Left ventricle myocardium superior (tissue), 1 donor: ENCODE results near the gene KLK5. TPM values are rescaled to one million over a fixed set of nuclear protein-coding genes. Genes with fewer than 3 reads are reported as not detected.
A peak's percentile ranks its signal among the peaks of the same experiment; 100 is the strongest.

Source experiments
- ATAC-seq: fragments of 200-7000 bp; cut with Tn5 transposase; one replicate; pipeline ENCODE4 v1.9.1; 2020; ENCODE audit warnings: mild to moderate bottlenecking, moderate library complexity
- DNase-seq: peaks from one replicate; pipeline ENCODE4 v3.0.0-alpha.2; 2020
- intact Hi-C: fragments of 100-400 bp; cut with micrococcal nuclease; formaldehyde crosslinking; loops from one replicate; pipeline ENCODE4 v1.11.0; 2022
- total RNA-seq: library from RNA; stranded (reverse); fragmentation: NEBNext Ultra II Directional; extraction: Animal tissue kit (Norgen Biotek cat#: 25700); gene quantifications from one replicate; pipeline ENCODE4 v1.2.1, GENCODE V29; 2021
- donor health status: DM: no; HTN: yes; CAD: no; lungs with severe emphysema.

KLK5 gene
- total RNA-seq, 1 donor from 2014 or later: not detected

DNA sequence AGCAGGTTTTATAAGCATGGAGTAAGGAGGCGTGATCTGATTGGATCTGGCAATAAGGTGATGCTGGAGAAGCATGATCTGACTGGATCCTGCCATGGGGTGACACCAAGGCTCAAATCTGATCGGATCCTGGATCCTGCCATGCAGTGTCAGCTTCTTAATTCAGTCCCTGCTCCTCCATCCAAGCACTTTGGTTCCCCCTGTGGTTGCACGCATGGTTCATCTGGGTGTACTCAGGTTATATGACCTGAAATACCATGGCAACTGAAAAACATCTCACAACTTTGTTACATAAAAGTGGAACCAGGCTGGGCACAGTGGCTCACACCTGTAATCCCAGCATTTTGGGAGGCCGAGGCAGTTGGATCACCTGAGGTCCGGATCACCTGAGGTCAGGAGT lies 24.0 kb downstream of the KLK5 start:
- DNase-seq (no peak), ATAC-seq (no peak)
- intact Hi-C loops: no loop called here

- no peak for ATAC-seq
- no peak for DNase-seq
- intact Hi-C loops: no loop called here
These were observed 26.7 kb downstream of the KLK5 start for GRCh38 chr19:50926144-50926543.

DNA sequence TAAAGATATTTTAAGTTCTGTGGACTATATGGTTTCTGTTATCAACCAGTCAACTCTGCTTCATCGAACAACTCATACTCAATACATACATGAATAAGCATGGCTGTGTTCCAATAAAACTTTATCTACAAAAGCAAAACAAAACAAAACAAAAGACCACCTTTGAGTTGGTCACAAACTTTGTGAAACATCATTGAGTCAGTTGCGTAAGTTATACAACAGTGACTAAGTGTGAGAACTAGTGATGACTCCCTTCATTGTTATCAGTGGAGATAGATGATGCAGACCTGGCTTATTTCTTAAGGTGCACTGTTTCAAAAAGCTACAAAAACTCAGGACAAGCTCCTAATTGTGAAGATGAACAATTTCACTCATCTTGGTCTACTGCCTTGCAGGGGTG lies 27.1 kb downstream of the KLK5 start:
- no peak for ATAC-seq
- DNase-seq: no peak
- intact Hi-C loops: no loop called here

GRCh38 chr19:50924586-50924985 lies 28.3 kb downstream of the KLK5 start:
- no peak for ATAC-seq
- intact Hi-C loops: no loop called here
- no peak for DNase-seq

DNA sequence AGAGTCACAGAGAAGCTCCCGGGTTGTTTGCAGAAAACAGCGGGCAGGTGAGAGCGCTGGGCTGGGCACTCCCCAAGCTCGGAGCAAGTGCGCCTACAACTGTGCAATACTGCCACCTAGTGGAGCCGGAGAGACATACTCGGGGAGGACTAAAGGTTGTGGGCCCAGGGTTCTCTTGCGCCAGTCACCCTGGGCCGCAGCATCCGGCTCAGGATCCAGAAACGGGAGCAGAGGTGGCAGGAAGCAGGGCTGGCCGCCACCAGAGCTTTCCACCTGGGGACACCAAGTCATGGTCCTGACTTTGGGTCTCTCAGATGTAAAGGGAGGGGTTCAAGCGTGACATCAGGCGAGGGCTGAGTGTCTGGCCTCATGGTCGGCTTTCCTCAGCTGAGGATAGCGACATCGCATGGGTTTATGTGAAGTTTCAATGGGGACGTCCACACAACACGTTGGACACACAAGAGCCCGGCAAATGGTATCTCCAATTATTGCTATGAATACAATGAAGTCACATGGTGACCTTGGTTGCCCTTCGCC lies 30.5 kb downstream of the KLK5 start:
- DNase-seq: peak; percentile 62
- intact Hi-C loops: no loop called here

GRCh38 chr19:50921426-50922316 lies 31.2 kb downstream of the KLK5 start:
- intact Hi-C loops: no loop called here
- DNase-seq (no peak), ATAC-seq (no peak)

More for the DNA sequence above, 30.5 kb downstream of the KLK5 start:
- ATAC-seq: peak; percentile 93

GRCh38 chr19:50916069-50916468 lies 36.8 kb downstream of the KLK5 start:
- intact Hi-C loops: no loop called here
- ATAC-seq (no peak), DNase-seq (no peak)

DNA sequence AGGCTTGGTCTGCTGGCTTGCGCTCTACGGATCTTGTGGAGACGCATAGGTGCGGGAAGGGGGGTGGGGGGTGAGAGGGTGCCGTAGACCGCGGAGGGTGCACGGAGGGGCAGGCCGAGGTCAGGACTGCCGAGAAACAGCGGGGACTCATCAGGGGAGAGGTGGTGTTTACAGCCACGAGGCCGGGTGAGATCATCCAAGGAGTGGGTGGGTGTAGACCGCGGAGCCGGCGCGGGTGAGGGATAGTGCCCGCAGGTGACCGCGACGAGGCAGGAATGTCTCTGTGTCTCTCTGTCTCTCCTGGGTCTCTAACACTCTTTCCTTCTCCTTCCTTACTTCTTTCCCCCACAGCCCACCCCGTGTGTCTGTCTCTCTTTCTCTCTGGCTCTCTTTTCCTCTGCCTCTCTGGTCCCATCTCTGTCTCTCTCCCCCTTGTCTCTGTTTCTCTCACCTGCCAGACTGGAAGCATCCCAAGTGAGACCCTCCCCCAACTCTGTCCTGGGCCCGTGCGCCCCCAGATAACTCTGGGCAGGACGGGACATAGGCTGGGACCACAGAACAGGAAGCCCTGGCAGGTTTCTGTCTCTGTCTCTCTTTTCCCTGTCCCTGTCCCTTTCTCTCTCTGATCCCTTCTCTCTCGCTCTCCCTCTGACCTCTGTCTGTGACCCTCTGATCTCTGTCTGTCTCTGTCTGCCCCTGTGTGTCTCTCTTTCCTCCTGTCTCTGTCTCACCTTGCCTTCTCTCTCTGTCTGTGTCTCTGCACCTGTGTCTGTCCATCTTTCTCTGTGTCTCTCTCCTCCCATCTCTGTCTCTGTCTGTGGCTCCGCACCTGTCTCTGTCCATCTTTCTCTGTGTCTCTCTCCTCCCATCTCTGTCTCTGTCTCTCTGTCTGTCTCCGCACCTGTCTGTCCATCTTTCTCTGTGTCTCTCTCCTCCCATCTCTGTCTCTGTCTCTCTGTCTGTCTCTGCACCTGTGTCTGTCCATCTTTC lies 39.8 kb downstream of the KLK5 start:
- DNase-seq (no peak), ATAC-seq (no peak)
- intact Hi-C loops: no loop called here

- no peak for ATAC-seq
- no peak for DNase-seq
- intact Hi-C loops: no loop called here
These were observed 40.7 kb downstream of the KLK5 start for GRCh38 chr19:50912102-50912599.

DNA sequence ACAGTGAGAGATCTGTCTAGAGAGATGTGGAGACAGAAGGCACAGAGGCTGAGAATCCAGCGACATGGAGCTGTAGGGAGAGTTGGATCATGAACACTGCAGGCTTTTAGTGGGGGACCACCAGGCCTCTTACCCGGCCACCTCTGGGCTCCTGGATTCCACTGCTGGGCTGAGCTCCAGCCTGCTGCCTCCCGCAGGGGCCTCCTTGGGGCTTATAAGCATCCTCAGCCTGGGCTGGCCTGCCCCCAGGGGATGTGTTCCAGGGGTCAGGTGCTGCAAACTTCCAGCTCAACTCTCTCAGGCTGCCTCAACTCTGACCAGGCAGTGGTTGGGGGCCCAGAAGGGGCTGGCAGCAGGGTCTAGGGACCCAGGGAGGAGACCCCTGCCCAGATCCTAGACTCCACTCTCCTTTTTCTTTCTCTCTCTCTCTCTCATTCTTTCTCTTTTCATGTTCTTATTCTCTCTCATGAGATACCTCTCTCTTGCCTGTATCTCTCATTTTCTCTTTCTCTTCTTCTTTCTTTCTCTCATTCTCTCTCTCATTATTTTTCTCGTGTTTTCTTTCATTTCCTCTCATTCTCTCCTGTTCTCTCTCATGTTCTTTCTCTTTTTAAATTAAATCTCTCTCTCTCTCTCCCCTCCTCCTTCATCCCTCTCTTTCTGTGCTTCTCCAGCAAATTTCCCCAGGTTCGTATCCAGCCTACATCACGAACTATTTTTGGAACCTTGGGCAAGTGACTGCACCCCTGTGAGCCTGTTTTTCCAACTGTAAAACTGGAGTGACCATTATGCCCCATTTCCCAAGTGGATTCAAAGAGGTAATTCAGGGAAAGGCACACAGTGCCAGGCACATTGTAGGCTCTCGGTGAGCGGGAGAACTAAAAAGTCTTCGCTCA lies 41.4 kb downstream of the KLK5 start, which contains the start of gene KLK4:
Gene KLK4 (minus strand): TSS at position 190 of the 896 bp plus-strand sequence. CDS start 657 bp downstream, outside the sequence.
- intact Hi-C loops: no loop called here
- ATAC-seq: no peak
- DNase-seq: no peak

DNA sequence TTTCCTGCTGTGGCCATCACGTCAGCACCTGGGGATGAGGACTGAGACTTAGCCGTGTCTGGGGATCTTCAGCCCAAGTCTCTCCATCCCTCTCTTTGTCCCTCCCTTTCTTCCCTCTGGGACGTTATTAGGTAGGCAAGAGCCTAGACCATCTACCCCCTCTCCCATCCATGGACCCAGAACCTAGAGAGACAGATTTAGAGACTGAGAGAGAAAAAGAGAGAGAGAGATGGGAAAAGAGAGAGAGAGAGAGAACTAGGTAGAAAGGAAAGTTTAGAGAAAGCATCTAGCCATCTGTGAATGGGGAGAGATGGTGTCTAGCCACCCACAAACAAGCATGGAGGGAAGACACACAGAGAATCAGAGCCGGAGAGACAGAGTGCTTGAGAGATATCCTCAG lies 42.1 kb downstream of the KLK5 start:
- no peak for DNase-seq
- no peak for ATAC-seq
- intact Hi-C loops: no loop called here

GRCh38 chr19:50909240-50910070 lies 43.4 kb downstream of the KLK5 start:
- DNase-seq: no peak
- ATAC-seq: no peak

GRCh38 chr19:50908336-50908735 lies 44.5 kb downstream of the KLK5 start:
- DNase-seq: no peak
- intact Hi-C loops: no loop called here
- no peak for ATAC-seq

More at GRCh38 chr19:50909240-50910070, 43.4 kb downstream of the KLK5 start:
- intact Hi-C loops: no loop called here

DNA sequence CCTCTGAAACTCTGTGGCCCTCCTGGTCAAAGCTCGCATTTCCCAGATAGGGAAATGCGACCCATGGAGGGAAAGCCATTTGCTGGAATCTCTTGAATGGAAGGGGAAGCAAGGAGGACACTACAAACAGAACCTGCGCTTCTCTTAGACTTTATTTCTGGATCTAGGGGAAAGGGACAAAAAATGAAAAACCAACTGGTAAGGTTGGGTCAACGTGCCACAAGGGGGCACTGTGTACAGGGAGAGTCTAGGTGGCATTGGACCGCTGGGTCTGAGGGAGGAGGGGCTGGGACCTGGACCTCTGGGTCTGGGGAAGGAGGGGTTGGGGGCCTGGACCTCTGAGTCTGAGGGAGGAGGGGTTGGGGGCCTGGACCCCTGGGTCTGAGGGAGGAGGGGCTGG lies 46.6 kb downstream of the KLK5 start:
- DNase-seq (no peak), ATAC-seq (no peak)
- intact Hi-C loops: no loop called here

DNA sequence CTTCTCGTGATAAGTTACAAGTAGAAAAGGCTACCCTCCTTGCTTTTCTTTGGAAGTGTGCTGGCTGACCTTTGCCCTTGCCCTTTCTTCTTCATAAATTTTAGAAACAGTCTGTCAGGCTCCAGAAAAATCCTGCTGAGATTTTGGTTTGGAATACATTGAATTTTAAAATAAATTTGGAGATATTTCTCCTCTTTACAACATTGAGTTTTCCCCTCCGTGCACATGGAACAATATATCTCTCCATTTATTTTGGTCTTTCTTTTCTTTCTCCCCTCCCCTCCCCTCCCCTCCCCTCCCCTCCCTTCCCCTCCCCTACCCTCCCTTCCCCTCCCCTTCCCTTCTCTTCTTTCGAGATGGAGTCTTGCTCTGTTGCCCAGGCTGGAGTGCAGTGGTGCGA lies 50.2 kb downstream of the KLK5 start:
- no peak for ATAC-seq
- DNase-seq: no peak
- intact Hi-C loops: no loop called here

- ATAC-seq: no peak
- intact Hi-C loops: no loop called here
These were observed 53.3 kb downstream of the KLK5 start for GRCh38 chr19:50899569-50899968.

DNA sequence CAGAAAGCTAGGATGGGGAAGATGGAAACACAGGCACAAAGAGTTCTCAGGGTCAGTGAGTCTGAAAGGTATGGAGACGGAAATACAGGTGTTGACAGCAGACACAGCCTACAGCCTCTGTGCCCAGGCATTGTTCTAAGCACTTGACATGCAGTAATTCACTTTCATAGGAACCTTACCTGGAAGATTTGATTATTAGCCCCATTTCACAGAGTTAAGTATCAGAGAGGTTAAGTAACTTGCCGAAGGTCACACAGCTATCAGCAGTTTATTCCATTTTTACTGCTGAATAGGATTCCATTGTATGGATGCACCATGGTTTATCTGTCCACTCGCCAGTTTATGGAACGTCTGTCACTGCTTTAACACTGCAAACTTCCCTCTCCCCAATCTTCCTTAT lies 54.8 kb downstream of the KLK5 start:
- ATAC-seq (no peak), DNase-seq (no peak)
- intact Hi-C loops: no loop called here

More at GRCh38 chr19:50899569-50899968, 53.3 kb downstream of the KLK5 start:
- DNase-seq: no peak

- no peak for DNase-seq
- ATAC-seq: no peak
- intact Hi-C loops: no loop called here
These were observed 55.2 kb downstream of the KLK5 start for GRCh38 chr19:50897612-50898011.
